IPS-15b (cell line): ENCODE measurements around the gene KMT2C.
"Not testable (repeated sequence)": the region's sequence is repeated elsewhere in the genome, so short reads cannot be mapped to it uniquely, and the experiment has no call there.

Experiments used
- H3K27me3 ChIP-seq: one replicate; pipeline ENCODE4 v1.6.1; 2013; ENCODE audit warnings: low read length; ENCODE audit not compliant: control insufficient read depth, insufficient read depth
- H3K36me3 ChIP-seq: one replicate; pipeline ENCODE4 v1.6.1; 2013; ENCODE audit warnings: low read length; ENCODE audit not compliant: control insufficient read depth, insufficient read depth
- H3K4me1 ChIP-seq: one replicate; pipeline ENCODE4 v1.6.1; 2013; ENCODE audit warnings: mild to moderate bottlenecking, low read length; ENCODE audit not compliant: control insufficient read depth, insufficient read depth
- H3K4me3 ChIP-seq: one replicate; pipeline ENCODE4 v1.5.1; 2013; ENCODE audit warnings: low read depth, low read length
- H3K9ac ChIP-seq: one replicate; pipeline ENCODE4 v1.6.1; 2013; ENCODE audit warnings: low read depth, mild to moderate bottlenecking, low read length
- H3K9me3 ChIP-seq: one replicate; pipeline ENCODE4 v1.6.1; 2013; ENCODE audit warnings: mild to moderate bottlenecking, low read length; ENCODE audit not compliant: control insufficient read depth, insufficient read depth

KMT2C gene

GRCh38 chr7:152365982-152366603 is 69.7 kb downstream of the KMT2C start:
- Histone ChIP-seq H3K4me1 (peaks cover 8% of the 10 kb centered on the region), H3K4me3 (no peak overlapping the region), H3K9me3 (no peaks in the 10 kb centered on the region), H3K9ac (no peak overlapping the region), H3K27me3 (no peaks in the 10 kb centered on the region), H3K36me3 (no peaks in the 10 kb centered on the region)

GRCh38 chr7:152363798-152364197 is 72.0 kb downstream of the KMT2C start:
- no peaks in the 10 kb centered on the region for H3K36me3 ChIP-seq
- H3K27me3 ChIP-seq: no peaks in the 10 kb centered on the region
- H3K9ac ChIP-seq: no peak overlapping the region
- H3K9me3 ChIP-seq: no peaks in the 10 kb centered on the region
- H3K4me3 ChIP-seq: no peak overlapping the region
- H3K4me1 ChIP-seq: peaks cover 8% of the 10 kb centered on the region

- Histone ChIP-seq H3K4me1 (peaks cover 8% of the 10 kb centered on the region), H3K36me3 (no peaks in the 10 kb centered on the region), H3K9ac (no peak overlapping the region), H3K4me3 (no peak overlapping the region), H3K27me3 (no peaks in the 10 kb centered on the region), H3K9me3 (no peaks in the 10 kb centered on the region)
Observed at GRCh38 chr7:152362128-152362926, 73.5 kb downstream of the KMT2C start.

GRCh38 chr7:152355474-152356057 is 80.2 kb downstream of the KMT2C start:
- no peak overlapping the region for H3K9ac ChIP-seq
- no peaks in the 10 kb centered on the region for H3K4me1 ChIP-seq
- no peaks in the 10 kb centered on the region for H3K9me3 ChIP-seq
- no peak overlapping the region for H3K4me3 ChIP-seq
- no peaks in the 10 kb centered on the region for H3K27me3 ChIP-seq
- H3K36me3 ChIP-seq: no peaks in the 10 kb centered on the region

GRCh38 chr7:152354061-152354460 is 81.7 kb downstream of the KMT2C start:
- H3K27me3 ChIP-seq: no peaks in the 10 kb centered on the region
- H3K9ac ChIP-seq: no peak overlapping the region
- H3K36me3 ChIP-seq: peaks cover 3% of the 10 kb centered on the region
- H3K4me3 ChIP-seq: no peak overlapping the region
- H3K9me3 ChIP-seq: no peaks in the 10 kb centered on the region
- no peaks in the 10 kb centered on the region for H3K4me1 ChIP-seq

- not testable (repeated sequence) for H3K27me3 ChIP-seq, H3K9me3 ChIP-seq, H3K4me3 ChIP-seq, H3K4me1 ChIP-seq, H3K9ac ChIP-seq, H3K36me3 ChIP-seq
Observed at GRCh38 chr7:152353281-152353680, 82.5 kb downstream of the KMT2C start.

- H3K36me3 ChIP-seq, H3K9me3 ChIP-seq, H3K4me1 ChIP-seq, H3K9ac ChIP-seq, H3K27me3 ChIP-seq, H3K4me3 ChIP-seq: not testable (repeated sequence)
Observed at GRCh38 chr7:152351747-152352146, 84.1 kb downstream of the KMT2C start.

- no peaks in the 10 kb centered on the region for H3K9me3 ChIP-seq
- peaks cover 3% of the 10 kb centered on the region for H3K36me3 ChIP-seq
- H3K4me1 ChIP-seq: no peaks in the 10 kb centered on the region
- H3K4me3 ChIP-seq: no peak overlapping the region
- no peak overlapping the region for H3K9ac ChIP-seq
- no peaks in the 10 kb centered on the region for H3K27me3 ChIP-seq
Observed at GRCh38 chr7:152351168-152351567, 84.6 kb downstream of the KMT2C start.

GRCh38 chr7:152347888-152348287 is 87.9 kb downstream of the KMT2C start:
- H3K4me1 ChIP-seq: no peaks in the 10 kb centered on the region
- no peak overlapping the region for H3K4me3 ChIP-seq
- H3K36me3 ChIP-seq: peaks cover 3% of the 10 kb centered on the region
- H3K27me3 ChIP-seq: no peaks in the 10 kb centered on the region
- no peaks in the 10 kb centered on the region for H3K9me3 ChIP-seq
- no peak overlapping the region for H3K9ac ChIP-seq

GRCh38 chr7:152344253-152344652 is 91.5 kb downstream of the KMT2C start:
- no peaks in the 10 kb centered on the region for H3K4me1 ChIP-seq
- no peaks in the 10 kb centered on the region for H3K9me3 ChIP-seq
- H3K27me3 ChIP-seq: no peaks in the 10 kb centered on the region
- no peak overlapping the region for H3K4me3 ChIP-seq
- no peaks in the 10 kb centered on the region for H3K36me3 ChIP-seq
- H3K9ac ChIP-seq: no peak overlapping the region

- no peaks in the 10 kb centered on the region for H3K9me3 ChIP-seq
- H3K36me3 ChIP-seq: no peaks in the 10 kb centered on the region
- H3K27me3 ChIP-seq: no peaks in the 10 kb centered on the region
- H3K4me3 ChIP-seq: no peak overlapping the region
- no peak overlapping the region for H3K9ac ChIP-seq
- no peaks in the 10 kb centered on the region for H3K4me1 ChIP-seq
Observed at GRCh38 chr7:152342796-152343195, 93.0 kb downstream of the KMT2C start.

GRCh38 chr7:152341914-152342236 is 93.9 kb downstream of the KMT2C start:
- no peaks in the 10 kb centered on the region for H3K27me3 ChIP-seq
- no peaks in the 10 kb centered on the region for H3K4me1 ChIP-seq
- H3K4me3 ChIP-seq: no peak overlapping the region
- H3K36me3 ChIP-seq: no peaks in the 10 kb centered on the region
- H3K9ac ChIP-seq: no peak overlapping the region
- H3K9me3 ChIP-seq: no peaks in the 10 kb centered on the region
